GM12878 (cell line): ENCODE data around the gene MAN2A1. TPM values are rescaled to one million over a fixed set of nuclear protein-coding genes. Genes with fewer than 3 reads are reported as not detected.

Source experiments
- FOXK2 ChIP-seq: fragments of 450-650 bp; IDR thresholded peaks from 2 replicates; pipeline ENCODE4 v1.6.1; 2017; ENCODE audit warnings: mild to moderate bottlenecking, moderate library complexity
- GABPA ChIP-seq: IDR thresholded peaks from 2 replicates; pipeline ENCODE4 v1.6.1; 2014; ENCODE audit warnings: antibody characterized with exemption, low read depth, mild to moderate bottlenecking, inconsistent platforms
- IKZF1 ChIP-seq: fragments of 450-650 bp; conservative IDR thresholded peaks from 2 replicates; pipeline ENCODE4 v1.6.1; 2017; ENCODE audit warnings: antibody characterized with exemption, mild to moderate bottlenecking
- KAT2A ChIP-seq: conservative IDR thresholded peaks from 2 replicates; pipeline ENCODE4 v1.6.1; 2011; ENCODE audit warnings: low read depth, low read length; ENCODE audit not compliant: control insufficient read depth
- MTA2 ChIP-seq: fragments of 450-650 bp; IDR thresholded peaks from 2 replicates; pipeline ENCODE4 v1.6.1; 2016; ENCODE audit warnings: low read depth, mild to moderate bottlenecking, moderate library complexity
- POLR2AphosphoS2 ChIP-seq: IDR thresholded peaks from 2 replicates; pipeline ENCODE4 v1.6.1; 2011; ENCODE audit warnings: low read depth, mild to moderate bottlenecking, low read length, improper control_type of control experiment, moderate library complexity
- SUPT20H ChIP-seq: IDR thresholded peaks from 2 replicates; pipeline ENCODE4 v1.6.1; 2011; ENCODE audit warnings: low read depth, mild to moderate bottlenecking, low read length, moderate library complexity, borderline replicate concordance; ENCODE audit not compliant: control insufficient read depth
- TCF3 ChIP-seq: IDR thresholded peaks from 2 replicates; pipeline ENCODE4 v1.6.1; 2012; ENCODE audit warnings: low read depth, mild to moderate bottlenecking, low read length, borderline replicate concordance; ENCODE audit not compliant: insufficient read depth
- TCF7 ChIP-seq: IDR thresholded peaks from 2 replicates; pipeline ENCODE4 v1.6.1; 2014; ENCODE audit warnings: antibody characterized with exemption, borderline replicate concordance
- ZNF207 ChIP-seq: fragments of 450-650 bp; IDR thresholded peaks from 2 replicates; pipeline ENCODE4 v1.6.1; 2014; ENCODE audit warnings: antibody characterized with exemption, mild to moderate bottlenecking, borderline replicate concordance
- ZNF622 ChIP-seq: fragments of 450-650 bp; IDR thresholded peaks from 2 replicates; pipeline ENCODE4 v1.6.1; 2017; ENCODE audit warnings: mild to moderate bottlenecking, inconsistent platforms
- polyA plus RNA-seq, 11 experiments: library from polyadenylated mRNA; depleted of rRNA in 4 of 11; unstranded in 6 of 11; stranded (reverse) in 5 of 11; fragments of >200 nt; fragmentation: Nextera tagmentation in 4 of 11; fragmentation: Illumina TruSeq in 1 of 11; extraction: Ambion mirVana in 4 of 11; extraction: Trizol in 1 of 11; gene quantifications; 1 replicate in 1 of 11; 2 replicates in 10 of 11; pipeline versions ENCODE4 v1.2.1 to v1.2.3, GENCODE V29; 2011 to 2016; ENCODE audit warnings: inconsistent platforms in 2 of 11, missing spikeins in 2 of 11, low read depth in 1 of 11
- total RNA-seq, 4 experiments: library from RNA; depleted of rRNA in 3 of 4; stranded (reverse); fragments of >200 nt in 3 of 4; fragmentation: Illumina TruSeq in 1 of 4; extraction: Trizol in 1 of 4; gene quantifications; 2 replicates each; pipeline versions ENCODE4 v1.2.1 to v1.2.3, GENCODE V29; 2013 to 2021
- TF ChIP-seq, protein P1 (sequence below): IDR thresholded peaks from 2 replicates; pipeline ENCODE4 v1.6.1; 2012; ENCODE audit warnings: improper control_type of control experiment, low read depth, low read length; ENCODE audit not compliant: insufficient replicate concordance
- TF ChIP-seq, protein P2 (sequence below): fragments of 150-350 bp; IDR thresholded peaks from 2 replicates; pipeline ENCODE4 v1.6.1; 2016; ENCODE audit warnings: low read depth, low read length

MAN2A1 gene
- total and polyA plus RNA-seq, 10 of the 15 experiments (the other 5 are each of a cell fraction or from before 2014, with no cell fraction given), result 4.2 to 27.9 (median 10.5) TPM

DNA sequence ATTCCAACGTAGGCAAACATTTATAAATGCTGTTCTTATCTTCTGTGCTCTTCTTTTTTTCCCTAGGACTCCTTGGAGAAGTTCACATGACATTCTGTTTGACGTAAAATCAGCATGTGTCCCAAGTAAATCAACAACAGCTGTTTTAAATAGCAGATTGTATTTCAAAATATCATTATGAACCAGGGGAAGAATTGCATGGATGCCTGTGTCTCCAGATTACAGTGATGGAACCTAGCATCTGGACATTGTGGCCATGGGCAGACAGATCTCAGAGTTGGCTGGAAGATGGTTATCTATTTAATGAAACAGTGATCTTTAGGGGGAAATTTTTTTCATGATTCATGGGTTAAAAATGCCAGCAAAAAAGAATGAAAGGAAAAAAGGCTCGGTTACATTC lies 222.0 kb downstream of the MAN2A1 start (continued):
- TF ChIP-seq, protein P1, sequence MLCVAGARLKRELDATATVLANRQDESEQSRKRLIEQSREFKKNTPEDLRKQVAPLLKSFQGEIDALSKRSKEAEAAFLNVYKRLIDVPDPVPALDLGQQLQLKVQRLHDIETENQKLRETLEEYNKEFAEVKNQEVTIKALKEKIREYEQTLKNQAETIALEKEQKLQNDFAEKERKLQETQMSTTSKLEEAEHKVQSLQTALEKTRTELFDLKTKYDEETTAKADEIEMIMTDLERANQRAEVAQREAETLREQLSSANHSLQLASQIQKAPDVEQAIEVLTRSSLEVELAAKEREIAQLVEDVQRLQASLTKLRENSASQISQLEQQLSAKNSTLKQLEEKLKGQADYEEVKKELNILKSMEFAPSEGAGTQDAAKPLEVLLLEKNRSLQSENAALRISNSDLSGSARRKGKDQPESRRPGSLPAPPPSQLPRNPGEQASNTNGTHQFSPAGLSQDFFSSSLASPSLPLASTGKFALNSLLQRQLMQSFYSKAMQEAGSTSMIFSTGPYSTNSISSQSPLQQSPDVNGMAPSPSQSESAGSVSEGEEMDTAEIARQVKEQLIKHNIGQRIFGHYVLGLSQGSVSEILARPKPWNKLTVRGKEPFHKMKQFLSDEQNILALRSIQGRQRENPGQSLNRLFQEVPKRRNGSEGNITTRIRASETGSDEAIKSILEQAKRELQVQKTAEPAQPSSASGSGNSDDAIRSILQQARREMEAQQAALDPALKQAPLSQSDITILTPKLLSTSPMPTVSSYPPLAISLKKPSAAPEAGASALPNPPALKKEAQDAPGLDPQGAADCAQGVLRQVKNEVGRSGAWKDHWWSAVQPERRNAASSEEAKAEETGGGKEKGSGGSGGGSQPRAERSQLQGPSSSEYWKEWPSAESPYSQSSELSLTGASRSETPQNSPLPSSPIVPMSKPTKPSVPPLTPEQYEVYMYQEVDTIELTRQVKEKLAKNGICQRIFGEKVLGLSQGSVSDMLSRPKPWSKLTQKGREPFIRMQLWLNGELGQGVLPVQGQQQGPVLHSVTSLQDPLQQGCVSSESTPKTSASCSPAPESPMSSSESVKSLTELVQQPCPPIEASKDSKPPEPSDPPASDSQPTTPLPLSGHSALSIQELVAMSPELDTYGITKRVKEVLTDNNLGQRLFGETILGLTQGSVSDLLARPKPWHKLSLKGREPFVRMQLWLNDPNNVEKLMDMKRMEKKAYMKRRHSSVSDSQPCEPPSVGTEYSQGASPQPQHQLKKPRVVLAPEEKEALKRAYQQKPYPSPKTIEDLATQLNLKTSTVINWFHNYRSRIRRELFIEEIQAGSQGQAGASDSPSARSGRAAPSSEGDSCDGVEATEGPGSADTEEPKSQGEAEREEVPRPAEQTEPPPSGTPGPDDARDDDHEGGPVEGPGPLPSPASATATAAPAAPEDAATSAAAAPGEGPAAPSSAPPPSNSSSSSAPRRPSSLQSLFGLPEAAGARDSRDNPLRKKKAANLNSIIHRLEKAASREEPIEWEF, result no peak
- TF ChIP-seq TCF3 (no peak), TCF7 (no peak), SUPT20H (no peak), KAT2A (no peak), MTA2 (no peak), GABPA (no peak), IKZF1 (no peak), ZNF622 (no peak), FOXK2 (no peak), POLR2AphosphoS2 (no peak), ZNF207 (no peak)
- TF ChIP-seq, protein P2, sequence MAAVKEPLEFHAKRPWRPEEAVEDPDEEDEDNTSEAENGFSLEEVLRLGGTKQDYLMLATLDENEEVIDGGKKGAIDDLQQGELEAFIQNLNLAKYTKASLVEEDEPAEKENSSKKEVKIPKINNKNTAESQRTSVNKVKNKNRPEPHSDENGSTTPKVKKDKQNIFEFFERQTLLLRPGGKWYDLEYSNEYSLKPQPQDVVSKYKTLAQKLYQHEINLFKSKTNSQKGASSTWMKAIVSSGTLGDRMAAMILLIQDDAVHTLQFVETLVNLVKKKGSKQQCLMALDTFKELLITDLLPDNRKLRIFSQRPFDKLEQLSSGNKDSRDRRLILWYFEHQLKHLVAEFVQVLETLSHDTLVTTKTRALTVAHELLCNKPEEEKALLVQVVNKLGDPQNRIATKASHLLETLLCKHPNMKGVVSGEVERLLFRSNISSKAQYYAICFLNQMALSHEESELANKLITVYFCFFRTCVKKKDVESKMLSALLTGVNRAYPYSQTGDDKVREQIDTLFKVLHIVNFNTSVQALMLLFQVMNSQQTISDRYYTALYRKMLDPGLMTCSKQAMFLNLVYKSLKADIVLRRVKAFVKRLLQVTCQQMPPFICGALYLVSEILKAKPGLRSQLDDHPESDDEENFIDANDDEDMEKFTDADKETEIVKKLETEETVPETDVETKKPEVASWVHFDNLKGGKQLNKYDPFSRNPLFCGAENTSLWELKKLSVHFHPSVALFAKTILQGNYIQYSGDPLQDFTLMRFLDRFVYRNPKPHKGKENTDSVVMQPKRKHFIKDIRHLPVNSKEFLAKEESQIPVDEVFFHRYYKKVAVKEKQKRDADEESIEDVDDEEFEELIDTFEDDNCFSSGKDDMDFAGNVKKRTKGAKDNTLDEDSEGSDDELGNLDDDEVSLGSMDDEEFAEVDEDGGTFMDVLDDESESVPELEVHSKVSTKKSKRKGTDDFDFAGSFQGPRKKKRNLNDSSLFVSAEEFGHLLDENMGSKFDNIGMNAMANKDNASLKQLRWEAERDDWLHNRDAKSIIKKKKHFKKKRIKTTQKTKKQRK, result no peak
